Keratinocyte (primary cell): ENCODE data around the gene GRAMD2B. TPM values are rescaled to one million over a fixed set of nuclear protein-coding genes. Genes with fewer than 3 reads are reported as not detected.

Experiments
- DNase-seq: peaks from one replicate; pipeline ENCODE4 v3.0.0-alpha.2; 2011; ENCODE audit warnings: low read depth, missing footprints, low spot score
- FAIRE-seq: peaks from 2 replicates; lab custom pipeline; 2011; peaks lifted over from hg19 to GRCh38; lab: Jason Lieb, UNC
- H2AFZ ChIP-seq: 2 replicates; pipeline ENCODE4 v1.6.0; 2012; ENCODE audit warnings: low read length, control low read depth, inconsistent platforms; ENCODE audit not compliant: control insufficient read depth
- H3K27ac ChIP-seq: 2 replicates; pipeline ENCODE4 v1.5.1; 2011; ENCODE audit warnings: low read length; ENCODE audit not compliant: control insufficient read depth, insufficient read depth
- H3K27me3 ChIP-seq: 3 replicates; pipeline ENCODE4 v1.6.0; 2011; ENCODE audit warnings: low read length; ENCODE audit not compliant: control insufficient read depth, insufficient read depth; ENCODE audit errors: extremely low read depth
- H3K36me3 ChIP-seq, 2 experiments: 2 replicates in 1 of 2; 3 replicates in 1 of 2; pipeline ENCODE4 v1.5.1; 2011; ENCODE audit warnings: low read length in 2 of 2, mild to moderate bottlenecking in 1 of 2; ENCODE audit not compliant: control insufficient read depth in 2 of 2, insufficient read depth in 2 of 2; ENCODE audit errors: extremely low read depth in 1 of 2
- H3K4me1 ChIP-seq: 3 replicates; pipeline ENCODE4 v1.5.1; 2011; ENCODE audit warnings: low read length; ENCODE audit not compliant: control insufficient read depth, insufficient read depth; ENCODE audit errors: extremely low read depth
- H3K4me2 ChIP-seq: 3 replicates; pipeline ENCODE4 v1.6.0; 2011; ENCODE audit warnings: low read depth, low read length; ENCODE audit not compliant: control insufficient read depth, insufficient read depth; ENCODE audit errors: extremely low read depth
- H3K4me3 ChIP-seq, 3 experiments: fragments of 200-600 bp in 1 of 3; sonication (generic) in 1 of 3; 2 replicates in 2 of 3; 3 replicates in 1 of 3; pipeline ENCODE4 v1.5.1; 2011 to 2016; ENCODE audit warnings: low read length in 3 of 3, mild to moderate bottlenecking in 3 of 3, control low read depth in 2 of 3, inconsistent platforms in 1 of 3, low read depth in 1 of 3, mixed read lengths in 1 of 3, mixed run types in 1 of 3, moderate library complexity in 1 of 3; ENCODE audit not compliant: control insufficient read depth in 2 of 3, insufficient read depth in 2 of 3; ENCODE audit errors: extremely low read depth in 1 of 3
- H3K79me2 ChIP-seq: 2 replicates; pipeline ENCODE4 v1.6.0; 2012; ENCODE audit warnings: low read length; ENCODE audit not compliant: control insufficient read depth, insufficient read depth
- H3K9ac ChIP-seq: 3 replicates; pipeline ENCODE4 v1.6.0; 2011; ENCODE audit warnings: low read length; ENCODE audit not compliant: control insufficient read depth, insufficient read depth; ENCODE audit errors: extremely low read depth
- H3K9me1 ChIP-seq: 3 replicates; pipeline ENCODE4 v1.6.0; 2011; ENCODE audit warnings: low read length; ENCODE audit not compliant: control insufficient read depth, insufficient read depth; ENCODE audit errors: extremely low read depth
- H3K9me3 ChIP-seq: 2 replicates; pipeline ENCODE4 v1.5.1; 2012; ENCODE audit warnings: low read depth, low read length; ENCODE audit not compliant: control insufficient read depth
- H4K20me1 ChIP-seq: 3 replicates; pipeline ENCODE4 v1.6.0; 2011; ENCODE audit warnings: low read length; ENCODE audit not compliant: control insufficient read depth, insufficient read depth; ENCODE audit errors: extremely low read depth
- EZH2 ChIP-seq: IDR thresholded peaks from one replicate; pipeline ENCODE4 v1.6.1; 2012; ENCODE audit warnings: inconsistent platforms, mild to moderate bottlenecking, low read length, moderate library complexity
- dilution Hi-C: fragments of 300-500 bp; cut with MboI; formaldehyde crosslinking; loops from one replicate; pipeline ENCODE4 v1.7.0; 2020; ENCODE audit warnings: low sequenced_read_pairs; ENCODE audit not compliant: extremely low pct_ligation_motif_present
- polyA plus RNA-seq, 5 experiments: library from polyadenylated mRNA; depleted of rRNA in 3 of 5; stranded (reverse) in 3 of 5; stranded (forward) in 1 of 5; unstranded in 1 of 5; fragments of >200 nt; gene quantifications; 1 replicate in 1 of 5; 2 replicates in 3 of 5; 3 replicates in 1 of 5; pipeline versions ENCODE4 v1.2.1 to v1.2.3, GENCODE V29; 2011 to 2012; ENCODE audit warnings: missing spikeins in 2 of 5, low read depth in 1 of 5, low replicate concordance in 1 of 5
- TF ChIP-seq, protein P1 (sequence below), 3 experiments: IDR thresholded peaks in 1 of 3; conservative IDR thresholded peaks in 1 of 3; optimal IDR thresholded peaks in 1 of 3; 2 replicates in 2 of 3; 3 replicates in 1 of 3; pipeline versions ENCODE3 to v1.5.1; 2011; ENCODE audit warnings: low read length in 3 of 3, mild to moderate bottlenecking in 3 of 3, moderate library complexity in 2 of 3, control low read depth in 1 of 3, inconsistent platforms in 1 of 3; ENCODE audit not compliant: insufficient read depth in 2 of 3; ENCODE audit errors: extremely low read depth in 1 of 3

Gene GRAMD2B
- polyA plus RNA-seq, 1 donor (not counting 4 experiments of a cell fraction or from before 2014, with no cell fraction given), result 45.9 TPM

DNA sequence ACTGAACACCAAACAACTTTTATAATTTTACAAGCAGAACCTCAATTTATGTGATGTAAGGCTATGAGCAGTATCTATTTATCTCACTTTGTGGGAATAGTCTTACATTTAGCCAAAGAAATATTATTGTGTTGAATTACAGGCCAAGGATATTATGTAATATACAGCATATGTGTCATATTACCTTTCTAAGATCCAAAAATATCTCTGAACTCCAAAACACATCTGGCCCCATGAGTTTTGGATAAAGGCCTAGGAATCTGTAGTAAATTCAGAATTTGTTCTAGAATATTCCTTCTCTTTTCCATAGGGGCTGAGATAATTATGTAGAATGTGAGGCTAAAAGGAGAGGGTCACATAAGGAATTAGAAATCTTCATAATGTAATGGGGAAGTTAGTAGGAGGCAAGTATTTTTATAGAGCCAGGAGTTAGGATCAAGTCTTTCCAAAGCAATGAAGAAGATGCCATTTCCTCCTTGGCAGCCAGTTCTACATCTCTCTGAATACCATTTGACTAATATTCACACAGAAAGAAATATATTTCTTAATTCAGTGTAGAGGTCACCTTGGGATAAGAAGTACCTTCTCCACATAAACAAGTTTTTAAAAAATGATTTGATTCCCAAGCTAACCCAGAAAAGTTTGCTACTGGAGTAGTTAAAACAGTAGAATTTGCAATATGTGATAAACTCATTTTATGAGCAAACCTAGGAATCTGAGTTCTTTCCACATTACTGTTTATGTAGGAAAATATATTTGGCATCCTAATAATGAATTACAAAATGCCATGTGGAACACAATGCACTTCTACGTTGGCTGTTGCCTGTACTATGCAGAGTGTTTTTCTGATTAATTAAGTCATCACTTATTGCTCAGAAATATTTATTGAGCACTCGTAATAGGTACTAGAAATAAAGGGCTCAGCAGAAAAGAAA lies 20.3 kb upstream of the GRAMD2B start:
- DNase-seq (no peak), FAIRE-seq (no peak)
- no peak overlapping the region for H2AFZ ChIP-seq
- H3K4me1 ChIP-seq, result peaks cover 4% of the 10 kb centered on the region
- no peaks in the 10 kb centered on the region for H3K36me3 ChIP-seq
- no peaks in the 10 kb centered on the region for H3K9me1 ChIP-seq
- H3K27me3 ChIP-seq, result no peaks in the 10 kb centered on the region
- no peaks in the 10 kb centered on the region for H3K9me3 ChIP-seq
- no peak overlapping the region for H3K9ac ChIP-seq
- H3K79me2 ChIP-seq, result no peaks in the 10 kb centered on the region
- no peak overlapping the region for H3K4me3 ChIP-seq
- H4K20me1 ChIP-seq, result no peaks in the 10 kb centered on the region
- H3K27ac ChIP-seq, result no peak overlapping the region
- H3K4me2 ChIP-seq, result no peak overlapping the region
- TF ChIP-seq, protein P1, sequence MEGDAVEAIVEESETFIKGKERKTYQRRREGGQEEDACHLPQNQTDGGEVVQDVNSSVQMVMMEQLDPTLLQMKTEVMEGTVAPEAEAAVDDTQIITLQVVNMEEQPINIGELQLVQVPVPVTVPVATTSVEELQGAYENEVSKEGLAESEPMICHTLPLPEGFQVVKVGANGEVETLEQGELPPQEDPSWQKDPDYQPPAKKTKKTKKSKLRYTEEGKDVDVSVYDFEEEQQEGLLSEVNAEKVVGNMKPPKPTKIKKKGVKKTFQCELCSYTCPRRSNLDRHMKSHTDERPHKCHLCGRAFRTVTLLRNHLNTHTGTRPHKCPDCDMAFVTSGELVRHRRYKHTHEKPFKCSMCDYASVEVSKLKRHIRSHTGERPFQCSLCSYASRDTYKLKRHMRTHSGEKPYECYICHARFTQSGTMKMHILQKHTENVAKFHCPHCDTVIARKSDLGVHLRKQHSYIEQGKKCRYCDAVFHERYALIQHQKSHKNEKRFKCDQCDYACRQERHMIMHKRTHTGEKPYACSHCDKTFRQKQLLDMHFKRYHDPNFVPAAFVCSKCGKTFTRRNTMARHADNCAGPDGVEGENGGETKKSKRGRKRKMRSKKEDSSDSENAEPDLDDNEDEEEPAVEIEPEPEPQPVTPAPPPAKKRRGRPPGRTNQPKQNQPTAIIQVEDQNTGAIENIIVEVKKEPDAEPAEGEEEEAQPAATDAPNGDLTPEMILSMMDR (optimal IDR thresholded peaks at IDR 0.05 in 1 of 3, IDR thresholded peaks at IDR 0.05 in 1 of 3, conservative IDR thresholded peaks at IDR 0.05 in 1 of 3; ENCODE audit: extremely low read depth in 1 of 3, insufficient read depth in 2 of 3, low read length in 3 of 3), result no peak
- dilution Hi-C loops, result no loop called here

DNA sequence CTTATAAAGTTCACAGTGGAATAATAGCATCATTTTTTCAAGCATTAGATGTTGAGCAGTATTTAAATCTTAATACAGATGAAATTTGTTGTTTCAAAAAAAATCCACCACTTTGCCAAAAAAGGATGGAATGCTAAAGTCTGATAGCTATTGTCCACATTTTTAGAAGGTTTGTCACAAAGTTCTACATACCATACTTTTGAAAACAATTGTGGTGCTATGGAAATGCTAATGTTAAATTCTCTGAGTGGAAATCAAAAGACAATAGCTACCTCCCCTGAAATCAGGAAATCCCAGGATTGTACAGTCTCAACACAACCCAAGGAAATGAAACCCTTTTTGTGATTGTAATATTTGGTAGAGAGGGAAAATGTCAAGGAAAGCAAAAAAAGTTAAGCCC lies 19.3 kb upstream of the GRAMD2B start:
- no peak for DNase-seq
- H3K27me3 ChIP-seq, result no peaks in the 10 kb centered on the region
- H3K9me1 ChIP-seq, result no peaks in the 10 kb centered on the region
- peak overlapping the region; percentile 45 for H2AFZ ChIP-seq
- H3K27ac ChIP-seq, result no peak overlapping the region
- H3K79me2 ChIP-seq, result no peaks in the 10 kb centered on the region
- dilution Hi-C loops, result no loop called here
- no peak overlapping the region for H3K4me2 ChIP-seq
- H4K20me1 ChIP-seq, result no peaks in the 10 kb centered on the region
- TF ChIP-seq, protein P1 (optimal IDR thresholded peaks at IDR 0.05 in 1 of 3, IDR thresholded peaks at IDR 0.05 in 1 of 3, conservative IDR thresholded peaks at IDR 0.05 in 1 of 3; ENCODE audit: extremely low read depth in 1 of 3, insufficient read depth in 2 of 3, low read length in 3 of 3), result no peak
- no peak for TF ChIP-seq EZH2
- no peak overlapping the region for H3K9ac ChIP-seq
- H3K4me1 ChIP-seq, result peaks cover 4% of the 10 kb centered on the region
- FAIRE-seq, result no peak
- H3K9me3 ChIP-seq, result no peaks in the 10 kb centered on the region
- H3K36me3 ChIP-seq, result no peaks in the 10 kb centered on the region
- no peak overlapping the region for H3K4me3 ChIP-seq
